HG03280 (cell line): ENCODE measurements around the gene LATS2.
"Not testable (repeated sequence)": the region's sequence is repeated elsewhere in the genome, so short reads cannot be mapped to it uniquely, and the experiment has no call there.

ENCODE experiments used
- ATAC-seq: cut with Tn5 transposase; IDR thresholded peaks from one replicate; pipeline ENCODE4 v1.9.1; 2021; ENCODE audit warnings: mild to moderate bottlenecking, moderate library complexity; ENCODE audit not compliant: unreplicated experiment

The LATS2 gene

GRCh38 chr13:21075379-21076249 lies 14.2 kb upstream of the LATS2 start:
- no peak for ATAC-seq

GRCh38 chr13:21075011-21075378 lies 13.6 kb upstream of the LATS2 start:
- no peak for ATAC-seq

- ATAC-seq: no peak
These were observed 13.2 kb upstream of the LATS2 start for GRCh38 chr13:21074546-21074945.

GRCh38 chr13:21071924-21072323 lies 10.5 kb upstream of the LATS2 start:
- ATAC-seq: no peak

- no peak for ATAC-seq
These were observed 9.6 kb upstream of the LATS2 start for GRCh38 chr13:21071015-21071414.

GRCh38 chr13:21069561-21070004 lies 8.2 kb upstream of the LATS2 start:
- no peak for ATAC-seq

- ATAC-seq: no peak
These were observed 6.5 kb upstream of the LATS2 start for GRCh38 chr13:21067848-21068247.

- ATAC-seq: no peak
These were observed 5.6 kb upstream of the LATS2 start for GRCh38 chr13:21066946-21067345.

GRCh38 chr13:21065686-21066085 lies 4.3 kb upstream of the LATS2 start:
- ATAC-seq: no peak

- no peak for ATAC-seq
These were observed 1.6 kb upstream of the LATS2 start for GRCh38 chr13:21063031-21063430.

GRCh38 chr13:21060338-21061028 lies 903 bp downstream of the LATS2 start:
- peak; percentile 5 for ATAC-seq

- no peak for ATAC-seq
These were observed 1.6 kb downstream of the LATS2 start for GRCh38 chr13:21059641-21060337.

- ATAC-seq: no peak
These were observed 3.0 kb downstream of the LATS2 start for GRCh38 chr13:21058361-21058760.

- ATAC-seq: no peak
These were observed 5.8 kb downstream of the LATS2 start for GRCh38 chr13:21055511-21056045.

GRCh38 chr13:21055016-21055415 lies 6.4 kb downstream of the LATS2 start:
- ATAC-seq: no peak

GRCh38 chr13:21054313-21054712 lies 7.1 kb downstream of the LATS2 start:
- ATAC-seq: no peak

GRCh38 chr13:21053231-21053630 lies 8.2 kb downstream of the LATS2 start:
- no peak for ATAC-seq

GRCh38 chr13:21051675-21052074 lies 9.7 kb downstream of the LATS2 start:
- no peak for ATAC-seq

- no peak for ATAC-seq
These were observed 10.8 kb downstream of the LATS2 start for GRCh38 chr13:21050288-21051197.

GRCh38 chr13:21049731-21050130 lies 11.7 kb downstream of the LATS2 start:
- ATAC-seq: not testable (repeated sequence)
